T-helper 2 cell (primary cell): ENCODE data around the gene SUSD2.
"Not testable (repeated sequence)": the region's sequence is repeated elsewhere in the genome, so short reads cannot be mapped to it uniquely, and the experiment has no call there.

Source experiments
- DNase-seq, 5 experiments: peaks; one replicate each; pipeline versions ENCODE4 v3.0.0 to v3.0.0-alpha.2; 2012 to 2022

Gene SUSD2

DNA sequence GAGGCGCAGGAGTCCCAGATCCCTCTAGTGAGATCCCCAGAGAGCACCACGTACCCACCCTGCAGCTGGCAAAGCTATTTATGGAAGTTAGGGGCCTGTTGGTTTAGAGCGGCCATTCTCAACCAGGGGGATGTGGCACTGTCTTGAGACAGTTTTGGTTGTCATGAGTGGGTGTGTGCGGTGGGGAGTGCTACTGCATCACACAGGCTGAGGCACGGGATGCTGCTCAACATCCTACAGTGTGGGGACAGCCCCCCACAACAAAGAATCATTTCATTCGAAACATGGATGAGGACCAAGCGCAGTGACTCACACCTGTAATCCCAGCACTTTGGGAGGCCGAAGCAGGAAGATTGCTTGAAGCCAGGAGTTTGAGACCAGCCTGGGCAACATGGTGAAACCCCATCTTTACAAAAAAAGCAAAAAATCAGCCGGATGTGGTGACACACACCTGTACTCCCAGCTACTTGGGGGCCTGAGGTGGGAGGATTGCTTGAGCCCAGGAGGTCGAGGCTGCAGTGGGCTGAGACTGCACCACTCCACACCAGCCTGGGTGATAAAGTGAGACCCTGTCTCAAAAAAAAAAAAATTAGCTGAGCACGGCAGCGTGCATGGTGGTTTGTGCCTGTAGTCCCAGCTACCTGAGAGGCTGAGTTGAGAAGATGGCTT lies 35.4 kb downstream of the SUSD2 start:
- no peak for DNase-seq

DNA sequence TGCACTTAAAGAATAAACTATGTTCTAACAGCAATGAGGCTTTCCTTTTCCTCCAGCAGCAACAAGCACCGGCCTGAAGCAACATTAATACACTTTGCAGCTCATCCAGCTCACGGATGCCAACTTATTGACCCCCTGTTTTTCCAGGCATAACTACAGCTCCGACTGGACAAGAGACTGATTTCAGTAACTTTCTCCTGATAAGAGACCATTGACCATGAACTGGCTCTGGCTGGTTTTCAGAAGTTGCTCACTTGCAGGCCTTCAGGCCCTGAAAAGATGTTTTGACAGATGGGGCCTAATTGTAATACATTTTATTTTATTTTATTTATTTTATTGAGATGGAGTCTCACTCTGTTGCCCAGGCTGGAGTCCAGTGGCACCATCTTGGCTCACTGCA lies 36.1 kb downstream of the SUSD2 start:
- DNase-seq: no peak

DNA sequence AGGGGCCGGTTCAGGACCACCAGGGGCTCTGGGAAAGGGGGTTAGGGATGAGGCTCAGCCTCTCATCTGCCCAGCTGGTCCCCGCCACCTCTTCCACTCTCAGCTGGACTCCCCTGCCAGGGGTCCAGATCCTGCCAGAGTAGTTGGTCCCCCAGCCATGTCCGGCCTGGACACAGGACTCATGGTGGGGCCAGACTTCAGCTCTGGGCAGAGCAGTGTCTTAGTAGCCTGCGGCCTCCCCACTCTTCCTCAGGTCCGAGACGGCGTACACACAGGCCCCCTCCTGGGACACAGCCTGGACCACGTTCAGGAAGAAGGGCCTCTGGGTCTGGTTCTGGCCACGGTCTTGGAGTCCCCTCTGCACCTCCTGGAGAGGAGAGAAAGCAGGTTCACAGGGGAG lies 38.5 kb downstream of the SUSD2 start:
- DNase-seq: no peak

DNA sequence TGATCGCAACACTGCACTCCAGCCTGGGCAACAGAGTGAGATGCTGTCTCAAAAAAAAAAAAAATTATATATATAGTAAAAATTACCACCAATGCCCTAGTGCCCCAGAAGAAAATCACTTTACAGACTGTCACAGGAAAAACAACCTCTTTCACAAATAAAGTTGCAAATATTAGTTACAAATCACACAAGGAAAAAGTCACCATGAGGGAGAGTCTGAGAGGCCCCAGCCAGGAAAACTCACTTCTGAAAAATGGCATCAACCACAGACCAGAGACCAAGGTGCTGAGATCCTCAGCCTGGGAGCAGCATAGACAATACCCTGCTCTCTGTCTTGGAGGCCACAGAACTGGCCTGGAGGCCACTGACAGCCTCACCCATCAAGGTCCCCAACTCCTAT lies 43.2 kb downstream of the SUSD2 start:
- no peak for DNase-seq

DNA sequence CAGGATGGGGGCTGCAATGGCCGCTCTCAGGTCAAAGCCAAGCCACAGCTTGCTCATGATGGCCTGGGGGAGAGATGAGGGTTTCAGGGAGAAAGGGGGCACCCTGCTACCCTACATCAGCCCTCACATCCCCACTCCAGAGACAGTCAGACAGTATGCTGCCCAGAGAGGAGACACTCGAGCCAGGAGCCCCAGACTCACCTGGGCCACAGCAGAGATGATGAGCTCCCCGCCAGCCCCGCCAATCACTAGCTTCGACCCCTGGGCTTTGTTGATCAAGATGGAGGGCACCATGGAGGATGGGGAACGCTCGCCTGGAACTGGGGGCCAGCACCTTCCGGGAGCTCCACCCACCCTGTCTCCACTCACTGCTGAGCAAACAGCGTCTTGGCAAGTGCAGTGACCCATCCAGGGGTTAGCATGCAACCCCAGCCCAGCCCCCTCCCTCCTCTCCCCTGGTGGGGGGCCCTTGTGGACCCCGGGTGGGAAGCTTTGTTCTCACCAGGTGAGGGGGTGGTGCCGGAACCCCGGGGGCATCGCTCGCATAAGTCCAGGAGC lies 43.8 kb downstream of the SUSD2 start:
- no peak for DNase-seq

DNA sequence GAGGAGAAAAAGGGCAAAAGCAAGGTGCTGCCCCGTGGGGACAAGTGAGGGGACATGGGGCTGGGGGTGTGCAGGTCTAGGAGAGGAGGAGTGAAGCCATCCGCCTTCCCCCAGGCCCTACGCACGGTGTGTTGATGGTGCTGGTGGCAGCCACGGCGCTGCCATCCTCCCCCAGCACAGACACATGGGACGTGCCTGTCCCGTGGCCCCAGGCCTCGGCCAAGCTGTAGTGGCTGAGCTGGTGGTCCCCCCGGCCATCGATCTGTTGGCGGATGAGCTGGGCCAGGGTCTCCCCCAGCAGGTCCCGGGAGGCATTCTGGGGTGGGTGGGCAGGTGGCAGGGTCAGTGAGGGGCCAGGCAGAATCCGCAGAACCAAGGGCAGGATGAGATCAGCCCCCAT lies 44.7 kb downstream of the SUSD2 start:
- DNase-seq: no peak

DNA sequence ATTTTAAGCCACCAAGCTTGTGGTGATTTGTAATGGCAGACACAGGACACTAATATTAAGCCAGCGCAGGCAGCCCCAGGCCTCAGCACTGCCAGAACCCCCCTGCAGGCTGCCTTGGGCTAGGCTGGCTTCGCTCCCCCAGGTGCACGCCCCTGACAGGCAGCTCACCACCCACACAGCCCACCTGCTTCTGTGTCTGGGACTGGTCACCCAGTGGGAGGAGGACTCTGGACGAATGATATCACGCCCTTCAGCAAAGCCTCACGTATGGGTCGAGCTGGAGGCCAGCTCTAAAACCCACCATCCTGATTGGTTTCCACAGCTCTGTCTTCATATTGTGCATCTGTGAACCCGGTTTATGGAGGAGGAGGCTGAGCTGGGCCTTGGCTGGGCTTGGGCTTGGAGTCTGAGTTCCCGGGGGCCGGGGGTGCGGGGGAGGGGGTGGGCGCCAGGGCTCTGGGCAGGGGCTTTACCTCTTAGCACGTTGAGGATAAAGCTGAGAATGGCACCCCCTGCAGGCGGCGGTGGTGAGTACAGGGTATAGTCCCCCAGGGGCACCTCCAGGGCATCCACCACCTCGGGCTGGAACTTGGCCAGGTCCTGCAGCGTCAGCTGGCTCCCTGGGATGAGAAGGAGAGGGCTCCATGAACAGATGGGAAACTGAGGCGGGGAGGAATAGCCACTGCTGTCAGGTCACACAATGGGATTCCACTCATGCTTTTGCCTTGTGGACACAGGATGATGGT lies 49.8 kb downstream of the SUSD2 start:
- DNase-seq: peak; percentile 32 to 63 (median 51)

DNA sequence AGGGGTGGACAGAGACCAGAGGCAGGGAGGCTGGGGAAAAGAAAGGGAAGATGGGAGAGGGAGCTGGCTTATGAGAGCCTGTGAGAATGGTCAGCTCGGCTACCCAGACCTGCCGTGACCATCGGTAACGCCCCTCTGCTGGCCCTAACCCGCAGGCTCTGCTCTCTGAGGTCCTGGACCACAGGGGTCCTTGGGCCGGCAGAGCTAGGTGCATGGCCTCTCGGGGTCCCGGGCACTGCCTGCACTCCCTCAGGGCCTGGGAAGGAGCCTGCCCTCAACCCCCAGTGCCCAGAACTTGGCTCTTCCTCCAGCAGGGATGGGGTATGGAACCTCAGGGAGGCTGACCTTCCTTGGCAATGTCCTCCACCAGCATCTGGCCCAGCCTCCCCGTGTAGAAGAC lies 50.4 kb downstream of the SUSD2 start:
- no peak for DNase-seq

DNA sequence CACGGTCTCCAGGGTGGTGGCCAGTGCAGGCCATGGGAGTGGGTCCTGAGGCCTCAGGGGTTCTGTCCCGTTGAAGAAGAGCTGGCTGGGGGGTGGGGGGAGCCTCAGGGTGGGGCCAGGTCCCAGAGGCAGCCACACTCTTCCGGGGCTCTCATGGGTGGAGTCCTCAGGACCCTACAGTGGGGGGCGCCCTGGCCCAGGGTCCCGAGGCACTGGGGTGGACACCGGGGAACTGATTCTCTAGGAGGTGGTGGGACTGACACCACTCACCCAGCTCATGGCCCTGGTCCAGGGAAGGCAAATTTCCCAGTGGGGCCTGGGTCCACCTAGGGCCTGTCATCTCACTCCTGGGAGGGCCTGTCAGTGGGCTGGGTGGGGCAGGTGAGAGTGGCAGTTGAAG lies 50.8 kb downstream of the SUSD2 start:
- no peak for DNase-seq

DNA sequence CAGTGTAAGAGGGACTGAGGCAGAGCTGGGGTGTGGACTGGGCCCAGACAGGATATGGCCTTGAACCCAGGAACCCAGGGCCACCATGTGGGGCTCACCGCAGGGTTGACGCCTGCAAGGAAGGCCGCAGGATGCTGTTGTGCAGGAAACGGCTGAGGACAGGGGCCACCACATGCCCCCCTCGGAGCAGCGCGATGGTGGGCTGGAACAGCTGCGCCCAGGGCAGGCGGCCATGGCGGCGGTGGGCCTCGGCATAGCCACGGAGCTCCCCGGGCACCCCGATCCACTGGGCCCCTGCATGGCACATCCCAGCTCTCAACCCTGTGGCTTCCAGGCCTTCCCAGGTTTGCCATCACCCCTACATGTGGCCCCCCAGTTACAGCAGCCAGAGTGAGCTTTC lies 51.4 kb downstream of the SUSD2 start:
- DNase-seq: no peak

DNA sequence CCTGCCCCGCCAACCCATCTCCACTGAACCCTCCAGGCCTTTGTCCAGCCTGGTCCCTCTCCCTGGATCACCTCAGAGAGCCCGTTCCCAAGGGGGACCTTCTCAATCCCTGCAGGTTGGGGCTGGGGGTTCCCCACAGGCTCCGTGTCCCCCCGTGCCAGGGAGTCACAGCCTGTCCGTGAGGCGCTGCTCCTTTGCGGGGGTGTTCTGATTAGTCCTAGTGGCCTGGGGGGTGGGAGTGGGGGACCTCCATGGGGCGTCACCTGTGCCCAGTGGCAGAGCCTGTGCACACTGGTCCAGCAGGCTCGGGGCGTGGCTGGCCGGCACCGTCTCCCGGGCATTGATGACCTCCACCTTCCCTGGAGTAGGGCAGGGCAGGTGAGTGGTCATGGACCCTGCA lies 51.9 kb downstream of the SUSD2 start:
- DNase-seq: no peak

DNA sequence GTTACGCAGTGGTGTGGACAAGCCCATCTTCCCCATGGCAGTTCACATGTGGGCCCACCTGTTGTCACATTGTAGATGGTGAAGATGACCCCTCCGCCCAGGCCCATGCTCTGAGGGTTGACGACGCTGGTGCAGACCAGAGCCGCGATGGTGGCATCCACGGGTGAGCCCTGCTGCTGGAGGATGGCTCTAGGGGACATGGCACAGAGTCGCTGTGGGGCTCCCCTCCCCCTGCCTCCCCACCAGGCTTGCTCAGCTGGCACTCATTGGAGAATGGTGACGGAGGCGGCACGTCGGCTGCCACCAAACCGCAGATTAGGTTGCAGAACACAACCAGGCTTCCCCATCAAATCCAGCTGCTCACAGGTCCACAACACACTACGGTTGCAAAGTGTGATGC lies 52.5 kb downstream of the SUSD2 start:
- DNase-seq: no peak

DNA sequence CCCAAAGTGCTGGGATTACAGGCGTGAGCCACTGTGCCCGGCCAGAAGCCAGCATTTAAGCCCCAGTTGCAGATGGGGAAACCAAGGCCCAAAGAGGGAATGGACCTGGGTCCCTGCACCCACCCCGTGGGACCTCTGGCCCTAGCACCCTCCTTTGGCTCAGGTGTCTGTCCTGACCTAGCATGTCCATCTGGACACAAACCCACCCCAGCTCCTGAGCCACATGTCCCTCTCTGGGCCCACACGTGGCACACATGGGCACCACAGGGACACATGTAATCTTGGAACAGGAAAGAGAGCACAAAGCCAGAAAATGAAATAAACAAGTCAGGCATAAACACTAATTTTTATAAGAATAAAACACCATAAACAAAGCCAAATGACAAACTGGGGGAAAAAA lies 54.0 kb downstream of the SUSD2 start:
- no peak for DNase-seq

DNA sequence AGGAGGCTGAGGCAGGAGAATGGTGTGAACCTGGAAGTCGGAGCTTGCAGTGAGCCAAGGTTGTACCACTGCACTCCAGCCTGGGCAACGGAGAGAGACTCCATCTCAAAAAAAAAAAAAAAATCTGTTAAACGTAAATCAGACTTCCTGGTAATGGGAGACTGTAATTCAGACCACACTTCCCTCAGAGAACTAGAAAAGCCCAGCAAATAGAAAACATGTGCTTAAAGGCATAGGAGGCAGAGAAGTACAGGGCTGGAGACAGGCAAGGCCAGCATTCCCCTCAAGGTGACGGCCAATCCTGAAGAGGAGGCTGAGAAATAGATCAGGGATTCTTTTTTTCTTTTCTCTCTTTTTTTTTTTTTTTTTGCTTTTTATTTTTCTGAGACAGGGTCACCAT lies 55.4 kb downstream of the SUSD2 start:
- DNase-seq: no peak

DNA sequence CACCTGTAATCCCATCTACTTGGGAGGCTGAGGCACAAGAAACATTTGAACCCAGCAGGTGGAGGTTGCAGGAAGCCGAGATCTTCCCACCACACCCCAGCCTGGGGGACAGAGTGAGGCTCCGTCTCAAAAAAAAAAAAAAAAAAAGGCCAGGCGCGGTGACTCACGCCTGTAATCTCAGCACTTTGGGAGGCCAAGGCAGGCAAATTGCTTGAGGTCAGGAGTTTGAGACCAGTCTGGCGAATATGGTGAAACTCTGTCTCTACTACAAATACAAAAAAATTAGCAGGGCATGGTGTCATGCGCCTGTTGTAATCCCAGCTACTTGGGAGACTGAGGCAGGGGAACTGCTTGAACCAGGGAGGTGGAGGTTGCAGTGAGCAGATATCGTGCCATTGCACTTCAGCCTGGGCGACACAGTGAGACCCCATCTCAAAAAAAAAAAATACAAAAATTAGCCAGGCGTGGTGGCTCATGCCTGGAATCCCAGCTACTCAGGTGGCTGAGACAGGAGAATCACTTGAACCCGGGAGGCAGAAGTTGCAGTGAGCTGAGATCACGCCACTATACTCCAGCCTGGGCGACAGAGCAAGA lies 56.9 kb downstream of the SUSD2 start:
- DNase-seq: not testable (repeated sequence)
